GM03348 (cell line): ENCODE measurements around the gene ZSCAN25.
"Not testable (repeated sequence)": the region's sequence is repeated elsewhere in the genome, so short reads cannot be mapped to it uniquely, and the experiment has no call there.

Experiments used
- DNase-seq: peaks from one replicate; pipeline ENCODE4 v3.0.0; 2012; ENCODE audit warnings: low spot score

ZSCAN25 gene

GRCh38 chr7:99616359-99617191, at the start of gene ZSCAN25:
ZSCAN25 (plus strand) TSS chr7:99616946; CDS start chr7:99619607, 2,661 bp downstream.
- peak; percentile 96 for DNase-seq

- not testable (repeated sequence) for DNase-seq
These were observed 48.0 kb upstream of the ZSCAN25 start for GRCh38 chr7:99568770-99569169.

GRCh38 chr7:99571768-99572167, 45.0 kb upstream of the ZSCAN25 start:
- no peak for DNase-seq

GRCh38 chr7:99573257-99573656, 43.5 kb upstream of the ZSCAN25 start:
- no peak for DNase-seq

GRCh38 chr7:99576251-99576650, 40.5 kb upstream of the ZSCAN25 start:
- DNase-seq, result no peak

- DNase-seq, result no peak
These were observed 37.3 kb upstream of the ZSCAN25 start for GRCh38 chr7:99579281-99579955.

GRCh38 chr7:99579956-99580777, 36.6 kb upstream of the ZSCAN25 start:
- DNase-seq, result peak; percentile 68

- DNase-seq, result not testable (repeated sequence)
These were observed 35.9 kb upstream of the ZSCAN25 start for GRCh38 chr7:99580778-99581332.

- no peak for DNase-seq
These were observed 27.9 kb upstream of the ZSCAN25 start for GRCh38 chr7:99588868-99589267.

GRCh38 chr7:99594948-99595745, 21.6 kb upstream of the ZSCAN25 start:
- DNase-seq, result no peak

GRCh38 chr7:99596408-99596955, 20.3 kb upstream of the ZSCAN25 start:
- DNase-seq, result no peak

GRCh38 chr7:99597762-99598501, 18.8 kb upstream of the ZSCAN25 start, which contains the start of gene TMEM225B:
TMEM225B (plus strand) TSS chr7:99598267; CDS start chr7:99604389, 6,122 bp downstream.
- no peak for DNase-seq

GRCh38 chr7:99599836-99600235, 16.9 kb upstream of the ZSCAN25 start:
- DNase-seq, result no peak

GRCh38 chr7:99601656-99602310, 15.0 kb upstream of the ZSCAN25 start:
- no peak for DNase-seq

- no peak for DNase-seq
These were observed 11.2 kb upstream of the ZSCAN25 start for GRCh38 chr7:99605527-99605926.

GRCh38 chr7:99606531-99606930, 10.2 kb upstream of the ZSCAN25 start:
- DNase-seq, result no peak

- no peak for DNase-seq
These were observed 9.2 kb upstream of the ZSCAN25 start for GRCh38 chr7:99607548-99607947.

- DNase-seq, result no peak
These were observed 2.3 kb upstream of the ZSCAN25 start for GRCh38 chr7:99614495-99614894.

GRCh38 chr7:99615989-99616358, 772 bp upstream of the ZSCAN25 start:
- no peak for DNase-seq
